Hepatocyte (in vitro differentiated cells): ENCODE data around the gene CLASRP.

Experiments used
- EZH2 ChIP-seq: fragments of 200-600 bp; sonication (generic); IDR thresholded peaks from 2 replicates; pipeline ENCODE4 v1.6.1; 2016; ENCODE audit warnings: antibody characterized with exemption, mild to moderate bottlenecking, borderline replicate concordance
- TF ChIP-seq, protein P1 (sequence below): fragments of 200-600 bp; sonication (generic); IDR thresholded peaks from 2 replicates; pipeline ENCODE4 v1.5.1; 2016; ENCODE audit warnings: antibody characterized with exemption, mild to moderate bottlenecking; ENCODE audit not compliant: poor library complexity

DNA sequence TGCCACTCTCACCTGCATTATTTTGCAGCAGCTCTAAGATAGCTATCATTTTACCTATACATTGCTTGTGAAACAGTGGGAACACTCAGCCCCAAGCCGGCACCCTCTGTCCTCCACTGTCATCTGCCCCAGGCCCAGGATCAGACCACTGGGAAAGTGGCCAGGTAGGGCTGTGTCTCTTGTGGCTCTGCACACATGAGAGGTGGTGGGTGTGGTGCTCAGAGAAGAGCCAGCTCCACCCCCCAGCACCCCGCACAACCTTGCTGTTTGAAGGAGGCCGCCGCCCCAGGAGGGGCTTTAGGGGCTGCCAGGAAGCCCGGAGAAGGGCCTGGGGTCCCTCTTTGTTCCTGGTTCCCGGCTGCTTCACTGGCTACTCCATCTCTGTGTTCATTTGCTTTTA lies 80.7 kb downstream of the CLASRP start:
- TF ChIP-seq, protein P1, sequence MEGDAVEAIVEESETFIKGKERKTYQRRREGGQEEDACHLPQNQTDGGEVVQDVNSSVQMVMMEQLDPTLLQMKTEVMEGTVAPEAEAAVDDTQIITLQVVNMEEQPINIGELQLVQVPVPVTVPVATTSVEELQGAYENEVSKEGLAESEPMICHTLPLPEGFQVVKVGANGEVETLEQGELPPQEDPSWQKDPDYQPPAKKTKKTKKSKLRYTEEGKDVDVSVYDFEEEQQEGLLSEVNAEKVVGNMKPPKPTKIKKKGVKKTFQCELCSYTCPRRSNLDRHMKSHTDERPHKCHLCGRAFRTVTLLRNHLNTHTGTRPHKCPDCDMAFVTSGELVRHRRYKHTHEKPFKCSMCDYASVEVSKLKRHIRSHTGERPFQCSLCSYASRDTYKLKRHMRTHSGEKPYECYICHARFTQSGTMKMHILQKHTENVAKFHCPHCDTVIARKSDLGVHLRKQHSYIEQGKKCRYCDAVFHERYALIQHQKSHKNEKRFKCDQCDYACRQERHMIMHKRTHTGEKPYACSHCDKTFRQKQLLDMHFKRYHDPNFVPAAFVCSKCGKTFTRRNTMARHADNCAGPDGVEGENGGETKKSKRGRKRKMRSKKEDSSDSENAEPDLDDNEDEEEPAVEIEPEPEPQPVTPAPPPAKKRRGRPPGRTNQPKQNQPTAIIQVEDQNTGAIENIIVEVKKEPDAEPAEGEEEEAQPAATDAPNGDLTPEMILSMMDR = no peak
- no peak for TF ChIP-seq EZH2
